ENCODE data around the gene NDUFB8. TPM values are rescaled to one million over a fixed set of nuclear protein-coding genes. Genes with fewer than 3 reads are reported as not detected.

The NDUFB8 gene
- total and polyA plus RNA-seq, 10 of the 15 experiments (the other 5 are each of a cell fraction or from before 2014, with no cell fraction given) = 180 to 572 (median 382) TPM

DNA sequence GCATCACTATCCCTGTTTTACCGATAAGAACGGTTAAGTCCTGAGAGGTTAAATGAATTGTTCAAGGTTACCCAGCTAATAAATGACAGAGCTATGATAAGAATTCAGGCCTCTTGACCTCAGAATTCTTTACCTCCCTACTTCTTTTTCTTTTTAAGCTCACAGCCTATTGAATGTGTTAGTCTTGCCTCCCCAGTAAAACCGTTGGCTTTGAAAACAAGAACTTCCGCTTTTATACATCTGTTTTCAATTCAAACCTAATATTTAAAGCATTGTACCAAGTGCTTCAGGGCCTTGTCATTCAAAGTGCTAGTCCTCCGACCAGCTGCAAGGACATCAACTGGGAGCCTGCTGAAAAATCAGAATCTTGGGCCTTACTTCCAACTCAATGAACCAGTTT lies 25.6 kb downstream of the NDUFB8 start (continued):
- no peak for TF ChIP-seq ZNF592 (IDR thresholded peaks at IDR 0.05)

DNA sequence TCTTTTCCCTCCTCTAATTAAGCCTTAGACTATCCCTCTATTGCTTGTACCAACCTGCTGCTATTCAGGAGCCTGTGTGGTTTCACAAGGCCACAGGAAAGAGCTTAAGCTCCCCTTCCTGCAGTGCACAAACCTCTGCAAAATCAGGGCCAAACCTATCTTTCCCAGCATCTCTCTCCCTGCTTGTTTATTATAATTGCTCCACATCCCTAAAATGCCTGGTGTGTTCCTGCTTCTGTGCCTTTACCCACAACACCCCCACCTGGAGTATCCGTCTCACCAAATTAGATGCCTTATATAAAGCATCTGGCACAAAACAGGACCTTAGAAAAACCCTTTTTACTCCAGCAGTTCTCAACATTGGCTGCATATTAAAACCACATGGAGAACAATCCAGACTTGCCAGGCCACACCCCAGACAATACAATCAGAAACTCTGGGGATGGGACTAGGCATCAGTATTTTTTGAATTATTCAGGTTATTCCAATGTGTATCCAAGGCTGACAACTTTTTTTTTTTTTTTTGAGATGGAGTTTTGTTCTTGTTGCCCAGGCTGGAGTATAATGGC lies 26.7 kb downstream of the NDUFB8 start:
- BruUV-seq (replicated peaks) = no TSS peak
- Histone ChIP-seq H3K4me1 (ENCODE audit: control insufficient read depth, insufficient read depth, low read length) (no peaks in the 10 kb centered on the region), H3K79me2 (ENCODE audit: control insufficient read depth, insufficient read depth, low read length) (no peaks in the 10 kb centered on the region), H4K20me1 (ENCODE audit: control insufficient read depth, insufficient read depth) (no peaks in the 10 kb centered on the region), H2AFZ (ENCODE audit: control insufficient read depth, low read depth, low read length) (no peak overlapping the region), H3K27ac (ENCODE audit: control insufficient read depth, insufficient read depth) (no peak overlapping the region), H3K27me3 (replicated peaks in 1 of 2; ENCODE audit: control insufficient read depth in 2 of 2, insufficient read depth in 2 of 2, low read length in 1 of 2) (no peaks in the 10 kb centered on the region), H3K9ac (ENCODE audit: control insufficient read depth, insufficient read depth, low read length) (no peak overlapping the region), H3K4me3 (no peak overlapping the region), H3K36me3 (ENCODE audit: control insufficient read depth in 2 of 2, insufficient read depth in 2 of 2, low read length in 1 of 2) (peaks cover 0 to 9% of the 10 kb centered on the region in 2 experiments), H3K9me3 (replicated peaks; ENCODE audit: control insufficient read depth, insufficient read depth, low read length) (no peaks in the 10 kb centered on the region), H3K4me2 (ENCODE audit: control insufficient read depth, insufficient read depth) (no peak overlapping the region)
- RAD21 ChIA-PET (ENCODE audit: unreplicated experiment) = no interaction called here
- DNase-seq (ENCODE audit: low read depth, low spot score) (no peak), ATAC-seq (no peak), FAIRE-seq (no peak)
- TF ChIP-seq RAD21 (IDR thresholded peaks at IDR 0.05; ENCODE audit: insufficient read depth, low read depth, low read length) = no peak
- in situ Hi-C loops (cut with MboI) (no loop called here), intact Hi-C loops (cut with micrococcal nuclease; ENCODE audit: unreplicated experiment) (no loop called here)
- 100% methylated on average over 1 of the region's 1 CpG for WGBS (ENCODE audit: insufficient coverage, insufficient replicate concordance, low lambda C conversion rate, missing lambda C conversion rate)
- CTCF ChIA-PET = interaction anchor here (0.8 kb wide), 1 partner anchor 11 kb away, joined by 3 read pairs; no protein-coding TSS in a partner anchor
- SMC1A ChIA-PET (ENCODE audit: uncharacterized antibody, unreplicated experiment) = no interaction called here
- POLR2A ChIA-PET = no interaction called here

All from GM12878 (cell line).